IPS DF 19.7 (cell line): ENCODE data around the gene MRPS34.

Experiments
- DNase-seq: peaks from one replicate; pipeline ENCODE4 v3.0.0-alpha.2; 2013; ENCODE audit warnings: low read depth, low spot score

MRPS34 gene

DNA sequence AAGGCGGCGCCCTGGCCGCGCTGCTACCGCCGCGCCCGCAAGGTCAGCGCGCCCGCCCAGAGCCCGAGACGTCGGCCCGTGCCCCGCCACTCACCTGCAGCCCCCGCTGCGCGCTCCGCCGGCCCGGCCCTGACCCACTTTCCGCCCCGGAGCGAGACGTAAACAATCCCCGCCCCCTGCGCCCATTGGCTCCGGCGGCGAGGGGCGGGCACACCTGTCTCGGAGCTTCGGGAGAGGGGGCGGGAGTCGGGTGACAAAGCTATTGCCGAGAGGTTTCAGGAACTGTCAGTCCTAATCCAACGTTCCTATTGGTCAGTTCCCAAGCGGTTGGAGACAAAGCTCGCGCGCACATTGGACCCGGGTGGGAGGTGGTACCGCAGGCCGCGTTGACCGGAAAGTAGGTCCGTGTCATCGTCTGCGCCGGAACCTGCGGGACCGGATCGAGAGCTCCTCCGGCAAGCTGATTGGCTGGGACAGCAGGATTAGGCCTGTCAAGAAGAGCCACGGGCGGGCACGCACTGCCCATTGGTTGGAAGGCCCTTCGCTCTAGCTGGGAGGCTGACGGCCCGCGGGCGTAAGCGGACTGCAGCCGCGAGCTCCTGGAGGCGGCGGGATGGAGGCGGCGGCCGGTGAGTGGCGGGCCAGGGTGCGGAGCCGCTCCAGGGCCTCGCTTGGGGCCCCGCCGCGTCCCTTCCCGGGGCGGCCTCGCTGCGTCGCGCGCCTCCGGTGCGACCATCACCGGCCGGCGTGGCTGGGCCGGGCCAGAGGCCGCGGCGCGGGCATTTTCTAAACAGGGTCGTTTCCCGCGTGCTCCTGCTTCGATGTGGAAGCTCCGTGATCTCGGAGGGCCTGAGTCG, 9.7 kb upstream of the MRPS34 start, which contains the start of the genes NUBP2 and SPSB3:
NUBP2 (plus strand) TSS at position 553 of the 857 bp plus-strand sequence; CDS start at position 614, 61 bp downstream.
SPSB3 (minus strand) TSS at position 164 of the 857 bp plus-strand sequence. CDS start 1,088 bp downstream, outside the sequence.
- peak; percentile 99 for DNase-seq

DNA sequence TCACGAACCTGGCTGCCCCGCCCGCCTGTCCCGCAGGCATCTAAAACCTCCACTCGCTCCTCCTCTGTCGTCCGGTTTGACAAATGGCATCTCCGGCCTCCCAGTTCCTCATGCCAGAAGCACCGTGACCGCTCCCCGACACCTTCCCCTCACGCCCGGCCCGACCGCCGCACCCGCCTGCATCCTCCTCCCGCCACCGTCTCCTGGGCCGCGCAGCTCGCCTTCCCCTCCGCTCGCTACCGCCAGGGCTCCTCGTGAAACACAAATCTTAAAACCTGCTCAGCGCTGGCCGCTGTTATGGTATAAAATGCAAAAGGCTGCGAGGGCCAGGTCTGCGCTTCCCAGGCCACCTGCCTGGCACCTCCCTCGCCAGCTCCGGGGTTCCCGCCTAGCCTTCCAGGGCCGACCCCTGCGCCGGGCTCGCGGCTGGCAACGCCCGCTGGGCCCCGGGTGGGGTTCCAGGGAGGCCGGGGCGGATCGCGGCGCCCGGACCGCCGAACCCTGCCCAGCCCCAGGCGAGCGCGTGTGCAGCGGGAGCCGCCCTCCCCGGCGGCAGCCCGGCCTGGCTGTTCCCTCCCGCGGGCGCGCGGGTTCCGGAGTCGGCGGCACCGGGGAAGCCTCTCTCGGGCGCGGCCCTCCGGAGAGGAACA, 8.9 kb upstream of the MRPS34 start:
- DNase-seq, result no peak

DNA sequence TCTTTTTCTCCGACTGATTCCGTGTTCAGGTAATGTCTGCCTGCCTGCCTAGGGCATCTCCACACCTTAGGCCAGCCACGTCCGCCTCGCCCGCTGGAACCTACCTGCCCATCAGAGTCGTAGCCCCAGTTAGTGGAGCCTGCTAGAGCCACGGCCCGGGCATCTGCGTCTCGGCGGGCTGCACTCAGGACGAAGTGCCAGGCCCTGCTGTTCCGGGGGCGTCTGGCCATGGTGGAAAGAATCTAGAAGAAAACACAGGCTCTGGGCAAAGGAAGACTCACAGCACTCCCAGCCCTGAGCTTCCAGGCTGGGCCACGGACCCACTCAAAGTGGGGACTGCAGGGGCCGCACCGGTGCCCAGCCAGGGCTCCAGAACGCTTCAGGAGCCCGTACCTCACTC, 8.3 kb upstream of the MRPS34 start:
- DNase-seq, result no peak

DNA sequence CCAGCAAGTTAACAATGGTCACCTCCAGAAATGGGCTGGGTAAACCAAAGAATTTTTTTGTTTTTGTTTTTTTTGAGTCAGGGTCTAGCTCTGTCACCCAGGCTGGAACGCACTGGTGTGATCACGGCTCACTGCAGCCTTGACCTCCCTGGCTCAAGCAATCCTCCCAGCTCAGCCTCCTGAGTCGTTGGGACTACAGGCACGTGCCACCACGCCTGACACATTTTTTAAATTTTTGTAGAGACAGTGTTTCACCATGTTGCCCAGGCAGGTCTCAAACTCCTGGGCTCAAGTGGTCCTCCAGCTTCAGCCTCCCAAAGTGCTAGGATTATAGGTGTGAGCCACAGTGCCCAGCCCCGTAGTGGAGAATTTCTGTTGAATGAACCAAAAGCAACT, 7.7 kb upstream of the MRPS34 start:
- no peak for DNase-seq

DNA sequence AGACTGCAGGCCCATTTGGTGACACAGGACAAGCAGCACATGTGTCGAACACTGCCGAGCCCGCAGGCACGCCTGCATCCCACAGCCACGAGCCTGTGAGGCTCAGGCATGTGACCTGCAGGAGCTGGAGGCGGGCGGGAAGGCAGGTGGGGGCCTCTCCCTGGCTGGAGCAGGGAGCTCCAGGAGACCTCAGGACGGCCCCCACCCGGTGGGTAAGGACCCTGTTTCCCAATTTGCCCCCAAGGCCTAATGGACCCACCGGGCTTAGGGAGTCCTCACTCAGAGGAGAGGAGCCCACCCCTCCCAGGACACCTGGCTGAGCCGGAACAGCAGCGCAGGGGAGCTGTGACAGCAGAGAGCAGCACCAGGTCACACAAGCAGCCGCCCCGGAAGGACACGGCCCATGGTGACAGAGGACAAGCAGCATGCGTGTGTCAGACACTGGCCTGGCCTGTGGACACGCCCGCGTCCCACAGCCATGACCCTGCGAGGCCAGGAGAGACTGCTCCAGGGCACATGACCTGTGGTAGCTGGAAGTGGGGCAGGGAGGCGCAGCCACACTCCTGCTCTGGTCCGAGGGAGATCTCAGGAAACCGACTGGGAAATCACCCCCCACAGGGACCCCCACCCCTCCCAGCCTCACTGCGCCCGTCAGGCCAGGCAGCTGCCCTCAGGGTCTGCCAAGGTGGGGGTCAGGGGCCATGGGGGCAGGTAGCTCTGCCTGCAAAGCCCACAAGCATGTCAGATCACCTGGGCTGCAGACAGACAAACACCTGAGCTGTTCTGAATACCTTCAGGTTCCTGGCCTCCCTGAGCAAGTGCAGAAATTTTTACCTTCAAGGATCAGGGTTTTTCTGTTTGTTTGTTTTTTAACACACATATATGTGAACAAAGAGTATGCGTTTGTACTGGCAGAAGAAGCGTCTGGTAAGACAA, 7.1 kb upstream of the MRPS34 start:
- no peak for DNase-seq

DNA sequence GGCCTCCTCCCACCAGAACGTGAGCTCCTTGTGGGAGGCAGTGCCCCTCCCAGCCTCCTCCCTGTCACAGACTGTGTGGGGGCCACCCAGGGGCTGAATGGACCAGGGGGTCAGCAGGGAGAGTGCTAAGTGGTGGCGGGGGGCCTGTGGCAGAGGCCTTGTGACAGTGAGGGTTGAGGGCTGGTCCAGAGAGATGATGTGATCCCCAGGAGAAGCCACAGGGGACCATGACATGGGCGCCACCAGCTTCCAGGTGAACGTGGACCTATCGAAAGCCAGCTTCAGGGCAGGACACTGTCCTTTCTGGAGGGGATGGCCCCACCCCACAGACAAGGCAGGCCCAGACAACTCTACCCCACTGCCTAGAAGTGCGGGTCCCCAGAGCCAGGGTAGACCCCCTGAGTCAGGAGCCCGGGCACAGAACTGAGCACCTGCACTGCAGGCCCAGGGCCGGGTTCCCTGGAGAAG, 6.3 kb upstream of the MRPS34 start:
- DNase-seq, result no peak

DNA sequence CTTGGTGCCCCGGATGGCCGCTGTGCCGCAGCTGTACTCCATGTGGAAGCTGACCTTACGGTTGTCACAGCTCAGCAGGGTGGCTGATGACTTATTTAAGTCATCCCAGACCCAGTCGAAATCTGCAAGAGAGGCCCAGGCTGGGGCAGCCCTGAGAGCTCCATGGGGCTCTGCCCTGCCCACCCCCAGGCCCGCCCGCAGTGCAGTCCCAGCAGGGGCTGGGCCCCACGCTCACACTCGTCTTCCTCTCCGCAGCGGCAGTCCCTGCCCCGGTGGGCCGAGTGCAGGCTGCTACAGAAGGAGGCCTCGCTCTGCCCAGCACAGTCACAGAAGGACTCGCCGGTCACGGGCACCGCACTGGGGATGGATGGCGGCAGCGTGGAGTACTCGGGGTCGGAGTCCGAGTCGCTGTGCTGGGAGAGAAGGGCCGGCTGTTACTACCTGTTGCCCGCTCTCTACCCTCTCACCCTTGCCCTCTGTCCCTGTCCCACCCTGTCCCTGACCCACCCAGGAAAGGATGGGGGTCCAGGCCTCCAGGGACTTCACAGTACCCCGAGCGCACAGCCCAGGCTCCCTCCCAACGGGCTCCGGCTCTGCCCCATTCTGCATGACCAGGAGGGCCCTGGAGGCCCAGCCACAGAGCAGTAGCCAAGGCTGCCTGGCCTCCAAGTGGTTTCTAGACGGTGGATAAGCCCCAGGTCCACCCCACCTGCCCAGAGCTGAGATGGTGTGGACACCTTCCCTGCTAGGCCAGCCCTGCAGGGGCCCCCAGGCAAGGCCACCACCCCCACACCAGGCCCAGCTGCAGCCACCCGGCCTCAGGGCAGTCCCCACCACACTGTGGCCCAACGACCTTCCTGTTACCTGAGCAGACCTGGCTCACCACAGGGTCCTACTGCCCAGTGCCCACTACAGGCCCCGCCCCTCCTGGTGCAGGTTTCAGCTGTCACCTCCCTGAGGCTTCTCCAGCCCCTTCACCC, 5.6 kb upstream of the MRPS34 start:
- no peak for DNase-seq

DNA sequence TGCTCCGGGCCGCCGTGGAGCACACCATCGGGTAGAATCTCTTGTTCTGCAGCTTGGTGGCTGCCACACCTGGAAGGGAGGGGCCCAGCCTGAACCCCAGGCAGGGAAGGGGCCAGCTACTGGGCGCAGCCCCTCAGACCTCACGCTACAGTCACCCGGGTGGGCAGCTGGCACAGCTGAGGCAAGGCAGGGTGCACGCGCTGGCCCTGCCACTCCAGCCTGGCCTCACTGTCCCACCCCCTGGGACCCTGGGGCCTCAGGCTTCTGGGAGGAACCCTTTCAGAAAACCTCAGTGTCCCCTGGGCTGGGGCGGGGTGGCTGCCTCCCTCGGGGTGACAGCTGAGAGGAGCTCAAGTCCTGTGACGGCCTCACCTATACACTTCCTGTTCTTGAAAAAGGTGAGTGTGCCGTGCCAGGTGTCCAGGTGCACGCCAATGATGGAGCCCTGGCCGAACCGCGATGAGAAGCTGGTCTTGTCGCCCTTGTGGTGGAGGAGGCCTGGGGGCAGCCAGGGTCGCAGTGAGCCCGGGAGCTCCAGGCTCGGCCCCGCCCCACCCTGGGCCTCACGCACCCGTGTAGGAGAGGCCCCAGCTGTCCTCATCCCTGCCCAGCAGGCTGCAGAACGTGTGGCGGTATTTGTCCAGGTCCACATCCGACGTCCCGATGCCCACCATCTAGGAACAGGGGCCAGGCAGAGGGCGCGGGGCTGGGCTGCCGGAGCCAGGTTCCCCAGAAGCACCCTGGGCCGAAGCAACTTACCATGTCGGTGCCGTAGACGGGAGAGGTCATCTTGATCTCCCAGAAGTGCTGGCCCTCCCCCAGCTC, 4.7 kb upstream of the MRPS34 start:
- DNase-seq, result no peak

DNA sequence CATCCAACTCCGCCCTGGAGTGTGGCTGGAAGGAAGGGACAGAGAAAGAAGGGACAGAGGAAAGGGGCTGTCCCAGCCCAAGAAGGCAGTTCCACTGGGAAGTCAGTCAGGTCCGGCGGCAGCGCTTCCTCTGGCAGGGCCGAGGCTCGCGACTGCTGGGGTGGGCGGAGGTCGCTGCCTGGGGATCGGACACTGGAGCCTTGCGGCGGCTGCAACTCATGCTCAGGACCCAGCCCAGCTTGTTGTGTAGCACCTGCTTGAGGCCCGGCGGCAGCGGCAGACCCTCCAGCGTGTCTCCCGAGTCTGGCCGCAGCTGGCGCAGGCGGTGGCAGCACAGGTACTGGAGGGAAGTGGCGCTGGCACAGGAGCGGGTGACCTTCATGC, 4.0 kb upstream of the MRPS34 start:
- DNase-seq, result no peak

DNA sequence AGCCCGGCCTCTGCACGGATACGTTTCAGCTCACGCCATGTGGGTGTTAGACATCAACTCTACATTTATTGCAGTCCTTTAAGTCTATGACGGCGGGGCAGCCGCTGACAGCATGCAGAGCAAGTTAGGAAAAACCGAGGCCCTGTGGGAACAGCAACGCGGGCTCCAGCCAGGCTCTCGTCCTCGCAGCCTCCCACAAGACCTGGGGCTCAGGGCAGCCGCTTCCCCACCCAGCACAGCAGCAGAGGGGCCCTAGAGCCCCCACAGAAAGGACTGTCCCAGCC, 3.7 kb upstream of the MRPS34 start:
- no peak for DNase-seq

DNA sequence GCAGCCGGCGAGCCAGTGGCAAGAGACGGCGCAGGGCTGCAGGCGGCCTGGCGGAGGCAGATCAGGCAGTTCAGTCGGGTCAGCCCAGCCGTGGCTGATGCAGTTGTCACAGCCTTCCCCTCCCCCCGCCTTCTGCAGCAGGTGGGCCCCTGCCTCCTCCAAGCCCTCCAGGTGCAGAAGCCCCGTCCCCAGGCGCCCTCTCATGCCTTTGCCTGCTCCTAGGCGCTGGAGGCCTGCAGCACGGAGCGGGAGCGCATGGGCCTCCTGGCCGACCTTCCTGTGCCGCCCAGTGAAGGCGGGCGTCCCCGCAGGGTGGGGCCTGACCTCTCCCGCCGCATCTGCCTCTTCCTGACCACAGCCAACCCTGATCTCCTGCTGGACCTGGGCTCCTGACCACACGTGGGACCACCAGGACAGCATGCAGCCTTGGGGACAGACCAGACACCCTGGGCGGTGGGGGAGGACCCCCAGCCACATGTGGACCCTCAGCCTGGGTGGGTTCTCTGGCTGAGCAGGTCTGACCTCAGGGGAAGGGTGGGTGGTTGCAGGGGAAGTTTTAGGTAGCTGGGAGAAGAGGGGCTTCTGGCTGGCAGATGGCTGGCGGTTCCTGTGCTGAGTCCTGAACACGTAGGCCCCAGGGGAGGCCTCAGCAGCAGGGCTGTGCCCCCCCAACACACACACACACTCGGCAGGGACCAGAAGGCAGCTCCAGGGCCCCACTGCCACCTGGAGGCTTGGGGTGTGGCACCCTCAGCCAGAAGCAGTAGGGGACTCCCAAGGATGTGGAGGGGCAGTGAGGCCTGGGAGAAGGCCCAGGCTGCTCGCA, 3.1 kb upstream of the MRPS34 start:
- DNase-seq, result no peak

DNA sequence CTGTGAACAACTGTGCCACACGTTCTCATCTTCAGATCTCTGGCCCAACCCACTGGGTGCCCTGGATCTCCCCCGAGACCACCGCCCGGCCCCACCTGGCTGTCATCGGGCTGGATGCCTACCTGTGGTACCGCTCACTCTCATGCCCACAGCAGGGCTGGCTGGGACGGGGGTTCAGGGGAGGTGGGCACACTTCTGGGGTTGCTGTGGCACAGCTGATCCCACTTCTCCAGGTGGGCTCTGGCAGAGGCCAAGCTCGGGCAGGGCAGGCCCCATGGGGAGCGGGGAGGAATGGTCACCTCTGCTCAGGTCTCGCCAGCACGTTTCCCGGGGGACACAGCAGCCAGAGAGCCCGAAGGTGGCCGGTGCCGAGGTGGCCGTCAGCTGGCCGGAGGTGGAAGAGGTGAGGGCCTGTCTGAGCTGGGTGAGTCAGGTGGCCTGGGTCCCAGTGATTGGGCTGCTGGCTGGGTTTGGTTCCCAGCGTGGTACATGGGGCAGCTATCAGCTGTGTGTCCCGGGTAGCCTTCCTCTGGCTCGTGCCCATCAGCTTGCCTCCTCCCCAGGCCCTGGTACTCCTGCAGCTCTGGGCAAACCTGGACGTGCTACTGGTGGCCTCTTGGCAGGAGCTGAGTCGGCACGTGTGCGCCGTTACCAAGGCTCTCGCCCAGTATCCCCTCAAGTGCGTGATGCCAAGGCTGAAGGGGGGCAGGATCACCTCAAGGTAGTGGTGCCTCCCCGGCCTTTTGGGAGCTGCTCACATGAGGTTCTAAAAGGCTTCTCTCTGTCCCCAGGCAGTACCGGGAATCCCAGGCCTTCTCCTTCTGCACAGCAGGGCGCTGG, 2.3 kb upstream of the MRPS34 start:
- DNase-seq, result no peak

DNA sequence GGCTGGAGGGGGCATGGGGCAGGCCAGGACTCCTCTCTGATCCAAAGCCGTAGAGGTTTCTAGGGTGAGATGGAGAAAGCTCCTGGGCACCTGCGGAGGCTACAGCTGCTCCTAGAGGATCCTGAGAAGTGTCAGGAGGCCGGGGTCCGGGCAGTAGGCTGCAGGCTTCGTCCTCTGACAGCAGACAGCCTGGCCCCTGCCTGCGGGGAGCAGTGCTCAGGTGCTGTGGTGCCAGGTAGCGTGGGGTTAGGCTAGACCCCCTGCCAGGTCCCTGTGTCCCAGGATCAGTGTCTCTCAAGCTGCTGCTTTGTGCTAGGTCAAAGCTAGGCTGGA, 1.5 kb upstream of the MRPS34 start:
- no peak for DNase-seq

DNA sequence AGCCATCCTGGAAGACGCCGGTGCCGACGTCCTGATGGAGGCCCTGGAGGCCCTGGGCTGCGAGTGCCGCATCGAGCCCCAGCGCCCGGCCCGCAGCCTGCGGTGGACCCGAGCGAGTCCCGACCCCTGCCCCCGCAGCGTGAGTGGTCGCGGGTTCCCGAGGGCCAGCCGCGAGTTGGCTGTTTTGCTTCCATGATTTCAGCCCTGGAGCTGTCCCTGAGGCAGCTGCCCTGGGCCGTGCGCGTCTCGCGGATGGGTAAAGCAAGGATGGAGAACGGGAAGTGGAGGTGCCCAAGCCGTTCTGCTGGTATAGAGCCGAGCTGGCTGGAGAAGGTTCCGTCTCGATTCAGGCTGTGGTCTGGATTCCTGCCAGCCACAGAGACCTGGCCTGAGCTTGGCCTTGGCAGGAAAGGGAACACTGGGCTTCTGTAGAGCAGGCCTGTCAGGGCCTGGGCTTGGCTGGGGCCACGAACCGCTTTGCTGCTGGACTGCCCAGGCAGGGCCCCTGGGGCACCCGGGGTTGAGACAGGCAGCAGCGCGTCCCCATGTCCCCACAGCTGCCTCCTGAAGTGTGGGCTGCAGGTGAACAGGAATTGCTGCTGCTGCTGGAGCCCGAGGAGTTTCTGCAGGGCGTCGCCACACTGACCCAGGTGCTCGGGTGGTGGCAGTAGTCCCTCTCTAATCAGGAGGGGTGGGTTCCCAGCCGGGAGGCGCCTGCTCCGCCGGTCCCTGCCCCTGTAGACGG, 941 bp upstream of the MRPS34 start:
- no peak for DNase-seq

DNA sequence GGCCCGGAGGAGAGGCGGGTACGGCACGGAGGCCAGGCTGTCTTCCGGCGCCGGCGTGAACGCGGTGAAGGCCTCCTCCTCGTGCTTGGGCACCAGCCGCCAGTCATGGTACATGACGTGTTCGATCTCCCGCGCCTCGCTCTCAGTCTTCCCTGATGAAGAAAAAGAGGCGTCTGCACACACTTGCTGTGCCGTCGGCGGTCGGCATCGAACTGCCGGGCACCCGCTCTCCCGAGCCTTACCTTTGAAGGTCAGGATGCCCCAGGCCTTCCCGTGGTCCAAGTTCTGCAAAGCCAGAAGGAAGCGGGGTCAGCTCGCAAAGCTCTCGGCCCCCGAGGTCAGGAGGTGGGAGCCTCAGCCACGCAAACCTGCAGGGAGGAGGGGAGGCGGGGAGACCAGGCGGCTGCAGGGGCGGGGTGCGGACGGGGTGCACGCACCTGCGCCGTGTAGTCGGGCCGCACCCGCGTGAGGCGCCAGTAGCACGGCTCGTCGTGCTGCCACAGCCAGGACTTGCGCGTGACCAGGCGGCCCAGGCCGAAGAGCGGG, 499 bp downstream of the MRPS34 start, which contains the start of gene EME2:
EME2 (plus strand) TSS at position 449 of the 546 bp plus-strand sequence. CDS start 418 bp downstream, outside the sequence.
- DNase-seq, result no peak

DNA sequence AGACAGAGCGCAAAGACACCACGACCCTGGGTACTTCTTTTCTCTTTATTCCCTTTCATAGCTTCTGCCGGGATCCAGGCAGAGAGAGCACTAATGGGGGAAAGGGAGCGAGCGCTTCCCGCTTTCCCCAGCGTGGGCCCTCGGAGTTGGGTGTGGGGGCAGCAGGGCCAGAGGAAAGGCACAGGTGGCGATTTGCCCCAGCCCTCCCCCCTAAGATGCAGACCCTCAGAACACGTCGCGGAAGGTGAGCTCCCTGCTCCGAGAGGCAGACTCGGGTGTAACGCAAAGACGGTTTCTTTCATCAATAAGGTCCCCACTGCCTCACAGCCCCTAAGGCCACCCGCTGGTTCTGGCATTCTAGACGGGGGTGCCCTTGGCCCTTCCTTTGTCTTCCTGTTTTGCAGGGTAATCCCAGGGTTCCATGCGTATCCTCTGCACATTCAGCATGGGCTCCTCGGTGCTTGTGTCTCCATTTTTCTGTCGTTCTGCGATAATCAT, 1.0 kb downstream of the MRPS34 start:
- no peak for DNase-seq
